Measurements from ENCODE around the gene NEDD8.
A peak's percentile ranks its signal among the peaks of the same experiment; 100 is the strongest.

NEDD8 gene

GRCh38 chr14:24232121-24232644 lies at the start of gene NEDD8:
Gene NEDD8, minus strand, starts transcription at chr14:24232367. Its CDS starts 100 bp downstream, at chr14:24232267.
- peak; percentile 90 for DNase-seq

DNA sequence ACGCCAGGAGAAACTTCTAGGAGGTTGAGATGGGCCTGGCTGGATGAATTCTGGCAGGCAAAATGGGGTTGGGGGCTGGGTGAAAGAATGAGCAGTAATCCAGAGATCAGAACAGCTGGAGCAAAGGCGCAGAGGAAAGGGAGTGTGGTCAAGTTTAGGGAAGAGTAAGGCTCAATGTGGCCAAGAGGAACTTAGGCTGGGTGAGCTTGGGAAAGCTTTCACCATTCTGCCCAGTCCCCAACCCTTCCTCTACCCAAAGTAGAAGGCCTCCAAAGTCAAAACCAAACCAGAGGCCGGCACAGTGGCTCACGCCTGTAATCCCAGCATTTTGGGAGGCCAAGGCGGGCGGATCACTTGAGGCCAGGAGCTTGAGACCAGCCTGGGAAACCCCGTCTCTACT lies 49.5 kb upstream of the NEDD8 start:
- DNase-seq = no peak

DNA sequence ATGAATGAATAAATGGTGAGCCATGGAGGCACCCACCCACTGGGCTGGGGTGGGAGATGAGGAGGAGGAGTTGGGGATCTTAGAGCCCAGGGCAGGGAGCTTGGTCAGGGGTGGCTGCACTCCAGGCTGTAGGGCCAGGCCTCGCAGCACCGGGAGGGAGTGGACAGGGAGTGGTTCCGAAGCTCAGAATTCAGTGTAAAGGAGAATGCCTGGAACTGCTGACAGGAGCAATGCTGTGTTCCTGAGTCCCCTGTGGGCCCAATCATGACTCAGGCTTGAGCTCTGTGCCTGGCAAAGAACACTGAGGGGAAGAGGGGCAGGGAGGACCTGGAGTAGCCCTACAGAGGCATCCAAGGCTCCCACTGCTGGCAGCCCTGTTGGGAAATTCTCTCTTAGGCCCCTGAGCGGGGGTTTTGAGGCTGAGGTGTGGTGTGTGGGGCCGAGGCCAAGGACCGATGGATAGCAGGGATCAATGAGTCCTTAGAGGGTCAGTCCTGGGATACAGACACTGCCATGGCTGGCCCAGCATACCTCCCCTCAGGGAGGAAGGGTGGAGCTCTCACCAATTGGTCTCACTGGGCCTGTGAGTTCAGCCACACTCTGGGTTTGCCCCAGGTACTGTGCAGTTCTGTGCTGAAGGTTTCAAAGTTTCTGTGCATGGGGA lies 48.8 kb upstream of the NEDD8 start:
- DNase-seq = no peak

DNA sequence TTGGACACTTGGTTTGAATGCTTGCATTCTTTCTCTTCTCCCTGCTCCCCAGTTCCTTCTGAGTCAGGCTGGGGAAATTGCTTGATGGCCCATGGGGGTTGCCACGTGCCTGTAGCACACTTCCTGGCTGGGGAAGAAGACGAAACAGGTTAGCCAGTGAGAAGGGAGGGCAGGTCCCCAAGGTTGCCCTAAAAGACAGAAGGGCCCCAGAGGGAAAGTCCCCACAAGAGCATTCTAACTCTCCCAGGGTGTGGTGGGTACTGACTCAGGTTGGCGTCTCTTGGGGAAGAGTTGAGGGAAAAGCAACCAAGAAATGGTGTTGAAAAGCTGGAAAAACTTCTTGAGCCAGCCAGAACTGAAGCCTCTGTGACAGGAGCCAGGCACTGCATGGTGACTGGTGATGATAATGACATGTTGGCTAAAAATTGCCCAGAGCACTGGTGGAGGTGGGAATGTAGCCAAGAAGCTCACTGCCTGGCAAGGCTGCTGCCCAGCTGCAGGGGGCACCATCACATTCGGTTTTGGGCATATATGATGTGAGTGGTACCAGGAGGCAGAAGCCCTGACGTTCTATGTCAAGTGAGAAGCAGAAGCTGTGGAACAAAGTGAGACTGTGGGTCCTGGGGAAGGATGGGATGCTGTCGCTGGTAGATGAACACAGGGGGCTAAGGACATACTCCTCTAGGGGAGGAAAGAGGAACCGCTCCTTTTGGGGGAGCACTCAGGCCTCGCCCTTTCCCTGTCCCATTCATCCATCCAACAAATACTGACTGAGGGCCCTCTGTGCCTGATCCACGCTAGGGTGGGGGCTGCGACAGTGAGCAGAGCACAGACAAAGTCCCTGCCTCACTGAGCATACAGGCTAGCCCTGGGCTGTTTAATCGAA lies 47.4 kb upstream of the NEDD8 start:
- DNase-seq = no peak

- DNase-seq = no peak
Observed at GRCh38 chr14:24278424-24278823, 46.3 kb upstream of the NEDD8 start.

GRCh38 chr14:24277606-24278321 lies 45.6 kb upstream of the NEDD8 start:
- DNase-seq = no peak

DNA sequence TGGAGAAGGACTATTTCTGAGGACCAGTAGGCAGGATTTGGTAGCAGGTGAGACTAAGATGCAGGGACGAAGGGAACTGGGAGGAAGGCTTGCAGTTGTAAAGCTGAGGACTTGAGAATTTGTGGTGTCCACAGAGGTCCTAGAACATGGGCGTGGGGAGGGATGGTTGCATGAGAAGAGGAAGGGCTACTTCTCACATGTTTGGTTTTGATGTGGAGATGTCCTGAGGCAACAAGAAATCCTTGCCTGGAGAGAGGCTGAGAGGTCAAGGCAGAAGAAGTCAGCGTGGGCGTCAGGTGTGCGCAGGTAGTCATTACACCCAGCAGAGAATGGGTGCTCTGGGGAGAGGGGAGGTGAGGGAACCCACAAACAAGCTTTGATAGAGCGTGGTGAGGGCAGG lies 44.9 kb upstream of the NEDD8 start:
- DNase-seq = no peak

- peak; percentile 31 for DNase-seq
Observed at GRCh38 chr14:24274101-24274543, 42.0 kb upstream of the NEDD8 start.

DNA sequence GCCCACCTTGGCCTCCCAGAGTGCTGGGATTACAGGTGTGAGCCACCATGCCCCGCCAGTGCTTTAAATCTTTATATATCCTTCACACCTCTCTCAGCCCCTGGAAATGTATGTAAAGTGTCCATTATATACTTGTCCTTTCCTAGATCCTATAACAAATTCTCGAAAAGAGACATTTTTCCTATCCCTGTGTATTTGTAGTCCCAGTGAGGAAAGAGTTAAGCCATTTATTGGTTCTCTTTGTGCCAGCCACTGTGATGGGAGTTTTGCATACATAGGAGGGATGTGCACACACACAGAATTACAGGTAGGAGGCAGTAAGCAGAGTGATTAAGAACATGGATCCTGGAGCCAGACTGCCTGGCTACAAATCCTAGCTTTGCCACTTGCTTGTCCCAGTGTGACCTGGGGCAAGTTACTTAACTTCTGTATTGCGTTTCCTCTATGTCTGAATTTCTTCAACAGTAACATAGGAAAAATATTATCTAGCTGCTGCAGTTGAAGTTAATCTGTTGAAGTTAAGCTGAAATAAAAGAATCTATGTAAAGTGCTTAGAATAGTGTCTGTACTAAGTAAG lies 41.3 kb upstream of the NEDD8 start:
- peak; percentile 72 for DNase-seq

- DNase-seq = no peak
Observed at GRCh38 chr14:24272467-24272866, 40.3 kb upstream of the NEDD8 start.

DNA sequence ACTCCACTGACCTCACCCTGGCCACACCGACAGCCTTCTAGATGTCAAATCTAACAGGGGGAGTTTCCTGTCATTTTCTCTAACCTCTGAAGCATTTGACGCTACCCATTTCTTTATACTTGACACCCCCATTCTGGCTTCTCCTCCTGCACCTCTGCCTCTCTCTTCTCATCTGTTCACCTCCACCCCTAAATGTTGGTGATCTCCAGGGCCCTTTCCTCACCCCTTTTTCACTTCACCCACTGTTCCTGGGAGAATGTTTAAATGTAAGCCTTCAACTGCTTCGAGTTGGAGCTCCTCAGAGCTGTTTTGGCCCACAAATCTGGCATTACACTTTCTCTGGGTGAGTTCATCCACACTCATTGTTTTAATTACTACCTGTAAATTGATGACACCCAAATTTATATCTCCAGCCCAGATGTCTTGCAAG lies 39.7 kb upstream of the NEDD8 start:
- no peak for DNase-seq

GRCh38 chr14:24271134-24271833 lies 39.1 kb upstream of the NEDD8 start, which contains the start of gene RABGGTA:
Gene RABGGTA, minus strand, starts transcription at chr14:24271597. Its CDS starts 482 bp downstream, at chr14:24271115.
- peak; percentile 89 for DNase-seq

DNA sequence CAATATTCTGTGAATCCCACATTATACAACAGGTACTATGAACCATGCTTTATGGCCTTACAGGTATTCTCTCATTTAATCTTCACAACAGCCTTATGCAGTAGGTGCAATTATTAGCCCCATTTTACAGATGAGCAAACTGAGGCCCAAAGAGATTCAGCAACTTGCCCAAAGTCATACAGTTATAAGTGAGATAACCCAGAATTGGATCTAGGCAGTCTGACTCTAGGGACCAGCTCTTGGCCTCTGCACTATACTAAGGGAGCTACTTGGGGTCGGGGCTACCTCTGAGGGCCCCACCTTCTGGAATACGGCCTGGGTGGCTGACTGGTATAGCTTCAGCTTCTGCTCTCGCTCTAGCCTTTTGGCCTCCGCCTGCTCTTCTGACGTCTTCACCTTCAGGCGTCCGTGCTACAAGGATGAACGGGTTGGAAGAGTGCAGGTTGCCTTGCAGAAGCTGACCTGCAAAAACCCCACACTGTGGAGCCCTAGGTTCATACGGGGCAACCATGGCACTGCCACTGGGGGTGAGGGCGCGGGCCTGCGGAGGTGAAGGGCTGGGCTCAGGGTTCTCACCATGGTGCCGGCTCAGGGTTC lies 38.5 kb upstream of the NEDD8 start:
- DNase-seq = peak; percentile 55

DNA sequence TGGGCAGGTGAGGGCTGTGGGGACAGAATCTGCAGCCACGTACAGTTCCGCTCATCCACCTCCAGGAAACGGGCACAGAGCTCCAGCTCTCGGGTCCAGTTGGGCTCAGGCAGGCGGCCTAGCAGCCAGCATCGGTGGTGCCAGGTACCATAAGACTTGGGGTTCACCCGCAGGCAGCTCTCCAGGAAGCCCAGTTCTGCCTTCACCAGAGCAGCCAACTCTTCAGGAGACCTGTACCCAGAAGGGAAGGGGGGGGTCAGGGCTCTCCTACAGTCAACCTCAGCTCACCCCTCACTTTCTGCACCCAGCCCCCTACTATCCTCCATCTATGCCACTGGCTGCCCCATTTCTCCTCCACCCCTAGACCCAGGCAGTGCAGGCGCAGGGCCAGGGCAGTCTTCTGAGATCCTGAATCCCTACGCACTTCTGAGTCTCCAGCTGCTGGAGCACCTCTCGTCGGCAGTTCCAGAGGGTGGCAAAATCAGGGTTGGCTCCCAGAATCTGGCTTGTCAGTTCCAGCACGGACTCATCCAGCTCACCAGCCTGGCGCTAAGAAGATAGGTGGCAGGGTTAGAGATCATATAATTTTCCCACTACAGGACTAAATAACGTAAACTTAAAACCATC lies 37.9 kb upstream of the NEDD8 start:
- DNase-seq = no peak

DNA sequence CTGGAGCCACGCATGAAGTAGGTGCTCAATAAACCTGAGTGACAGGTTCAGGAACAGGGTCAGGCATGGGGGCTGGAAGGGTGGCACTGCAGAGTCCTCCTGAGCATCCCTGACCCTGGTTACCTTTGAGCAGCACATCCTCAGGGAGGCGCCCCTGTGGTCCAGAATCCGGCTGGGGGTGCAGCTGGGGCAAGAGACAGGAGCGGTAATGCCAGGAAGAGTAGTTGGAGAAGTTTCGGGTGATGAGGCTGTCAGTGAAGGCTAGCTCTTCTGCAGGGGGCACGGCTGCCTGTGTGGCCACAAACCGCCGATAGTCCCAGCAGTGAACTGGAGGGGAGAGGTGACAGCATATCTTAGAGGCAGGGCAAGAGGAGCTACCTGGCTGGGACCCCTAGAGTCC lies 37.2 kb upstream of the NEDD8 start:
- no peak for DNase-seq

- no peak for DNase-seq
Observed at GRCh38 chr14:24268225-24268624, 36.1 kb upstream of the NEDD8 start.

GRCh38 chr14:24267516-24267915 lies 35.3 kb upstream of the NEDD8 start:
- DNase-seq = no peak

DNA sequence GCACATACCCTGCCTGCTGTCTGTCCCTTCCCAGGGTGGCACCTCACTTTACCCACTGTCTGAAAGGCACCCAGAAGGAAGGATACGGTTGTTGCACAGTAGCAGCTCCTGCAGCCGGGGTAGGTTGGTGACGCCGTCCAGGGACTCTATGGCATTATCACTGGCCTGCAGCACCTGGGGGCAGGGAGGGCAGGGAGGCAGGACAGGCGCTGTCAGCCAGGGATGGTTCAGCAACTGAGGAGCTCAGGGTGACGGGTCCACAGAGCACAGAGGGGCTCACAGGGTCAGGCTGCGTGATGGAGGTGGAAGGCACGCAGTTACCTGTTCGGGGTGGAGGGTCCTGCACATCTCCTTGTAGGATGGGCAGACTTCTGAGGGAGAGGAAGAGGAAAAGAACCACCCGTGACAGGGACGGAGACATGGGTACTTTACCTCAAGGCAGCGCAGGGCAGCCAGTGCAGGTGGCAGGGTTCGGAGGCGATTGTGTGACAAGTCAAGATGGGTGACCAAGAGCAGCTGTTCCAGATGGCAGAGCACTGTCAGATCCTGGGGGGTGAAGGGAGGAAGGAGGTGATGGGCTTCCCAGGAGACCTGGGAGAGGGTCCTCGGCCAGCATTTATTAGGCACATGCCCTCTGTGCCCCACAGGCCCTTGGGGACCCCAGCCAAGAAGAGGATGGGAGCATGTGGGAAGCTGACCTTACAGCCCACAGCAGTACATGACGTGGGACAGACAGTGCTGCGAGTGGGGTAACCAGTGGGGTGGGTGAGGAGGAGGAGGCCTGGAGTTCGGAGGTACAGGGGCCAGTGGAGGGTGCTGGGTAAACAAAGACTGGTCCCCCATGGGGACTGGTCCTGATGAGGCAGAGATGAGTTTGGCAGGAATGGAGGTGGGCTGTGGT lies 34.4 kb upstream of the NEDD8 start:
- DNase-seq = no peak

DNA sequence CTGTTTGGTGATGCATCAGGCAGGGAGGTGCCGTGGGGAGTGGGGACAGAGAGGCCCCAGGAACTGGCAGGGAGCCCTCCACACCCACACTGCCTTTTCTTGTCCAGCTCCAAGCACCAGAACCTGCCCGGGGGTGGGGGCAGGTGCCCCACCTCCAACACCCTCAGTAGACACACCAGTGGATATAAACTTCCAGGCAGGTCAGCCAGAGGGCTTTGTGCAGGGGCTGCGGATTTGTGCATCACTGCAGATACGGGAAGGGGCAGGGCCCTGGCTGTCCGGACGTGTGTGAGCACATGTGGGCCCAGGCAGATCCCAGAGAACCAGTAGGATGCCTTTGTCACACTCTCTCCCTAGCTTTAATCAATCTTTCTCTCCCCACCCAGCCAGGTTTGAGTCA lies 32.1 kb upstream of the NEDD8 start:
- DNase-seq = no peak

DNA sequence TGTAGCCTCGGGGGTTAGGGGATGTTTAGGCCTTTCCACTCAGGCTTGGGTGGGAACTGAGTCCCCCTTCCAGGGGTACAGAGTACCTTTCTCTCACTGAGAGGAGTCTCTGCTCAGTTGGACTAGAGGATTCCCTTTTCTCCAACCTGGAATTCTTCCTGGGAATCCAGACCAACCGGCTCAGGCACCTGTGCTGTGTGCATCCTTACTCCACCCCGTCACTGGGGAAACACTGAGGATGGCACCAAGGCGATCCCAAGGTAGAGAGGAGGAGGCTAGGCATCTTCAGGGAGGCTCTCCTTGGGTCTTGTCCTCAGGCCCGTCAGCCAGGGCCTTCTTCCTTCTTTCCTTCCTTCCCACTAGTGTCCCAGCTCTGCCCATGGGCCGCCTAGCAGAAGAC lies 31.7 kb upstream of the NEDD8 start:
- no peak for DNase-seq

All from NCI-H82 (cell line).